B cell (primary cell): ENCODE data around the gene STIMATE. TPM values are rescaled to one million over a fixed set of nuclear protein-coding genes. Genes with fewer than 3 reads are reported as not detected.

Experiments
- ATAC-seq: fragments of 200-7000 bp; cut with Tn5 transposase; one replicate; pipeline ENCODE4 v1.10.0; 2021; ENCODE audit warnings: low read depth, mild to moderate bottlenecking, moderate number of reproducible peaks, moderate library complexity
- CTCF ChIA-PET: fragments of 350-600 bp; sonication (Branson Sonifier 250); formaldehyde crosslinking; loops from one replicate; lab custom pipeline; 2021; ENCODE audit warnings: antibody characterized with exemption, inconsistent platforms; lab: Charles Lee
- POLR2A ChIA-PET: fragments of 350-600 bp; sonication (Branson Sonifier 250); formaldehyde crosslinking; loops from one replicate; lab custom pipeline; 2021; ENCODE audit warnings: antibody characterized with exemption; lab: Charles Lee
- DNase-seq: peaks from one replicate; pipeline ENCODE4 v3.0.0; 2013
- H2AFZ ChIP-seq: 2 replicates; pipeline ENCODE4 v1.6.1; 2012; ENCODE audit warnings: mild to moderate bottlenecking, low read depth, low read length; ENCODE audit not compliant: insufficient read depth, poor library complexity, severe bottlenecking
- H3K27ac ChIP-seq, 2 donors: 1 replicate in 1 of 2; 2 replicates in 1 of 2; pipeline ENCODE4 v1.5.1; 2012 to 2013; ENCODE audit warnings: low read length in 2 of 2, mild to moderate bottlenecking in 2 of 2, moderate library complexity in 1 of 2
- H3K27me3 ChIP-seq, 4 experiments: fragments of 200-600 bp in 1 of 4; sonication (generic) in 1 of 4; replicated peaks in 1 of 4; 1 replicate in 2 of 4; 2 replicates in 2 of 4; pipeline versions ENCODE4 v1.6.1 to v1.7.0; 2013 to 2016; ENCODE audit warnings: low read length in 3 of 4, mild to moderate bottlenecking in 2 of 4, mixed read lengths in 1 of 4, moderate library complexity in 1 of 4; ENCODE audit not compliant: insufficient read depth in 4 of 4, control insufficient read depth in 3 of 4; ENCODE audit errors: control extremely low read depth in 1 of 4
- H3K36me3 ChIP-seq, 2 experiments: replicated peaks in 1 of 2; 1 replicate in 1 of 2; 2 replicates in 1 of 2; pipeline versions ENCODE4 v1.6.1 to v1.7.1; 2013; ENCODE audit warnings: low read length in 1 of 2; ENCODE audit not compliant: insufficient read depth in 2 of 2, control insufficient read depth in 1 of 2; ENCODE audit errors: control extremely low read depth in 1 of 2, extremely low read depth in 1 of 2
- H3K4me1 ChIP-seq, 2 donors: fragments of 200-600 bp in 1 of 2; sonication (generic) in 1 of 2; 1 replicate in 1 of 2; 2 replicates in 1 of 2; pipeline versions ENCODE4 v1.5.1 to v1.6.1; 2013 to 2017; ENCODE audit warnings: low read length in 2 of 2; ENCODE audit not compliant: control insufficient read depth in 2 of 2, insufficient read depth in 2 of 2
- H3K4me2 ChIP-seq: replicated peaks from 2 replicates; pipeline ENCODE3; 2012; ENCODE audit warnings: mild to moderate bottlenecking, low read depth, low read length; ENCODE audit not compliant: poor library complexity, severe bottlenecking
- H3K4me3 ChIP-seq, 5 experiments: fragments of 200-600 bp in 1 of 5; sonication (generic) in 1 of 5; 1 replicate in 3 of 5; 2 replicates in 2 of 5; pipeline versions ENCODE4 v1.5.1 to v1.7.0; 2011 to 2016; ENCODE audit warnings: low read length in 4 of 5, mild to moderate bottlenecking in 4 of 5, low read depth in 2 of 5, control low read depth in 1 of 5, moderate library complexity in 1 of 5; ENCODE audit not compliant: insufficient read depth in 1 of 5; ENCODE audit errors: control extremely low read depth in 1 of 5, extremely low read depth in 1 of 5
- H3K79me2 ChIP-seq: fragments of 200-600 bp; sonication (generic); one replicate; pipeline ENCODE4 v1.6.0; 2016; ENCODE audit warnings: low read length; ENCODE audit not compliant: control insufficient read depth, insufficient read depth
- H3K9ac ChIP-seq: fragments of 200-600 bp; sonication (generic); 2 replicates; pipeline ENCODE4 v1.6.1; 2017; ENCODE audit warnings: mild to moderate bottlenecking, low read length, moderate library complexity
- H3K9me3 ChIP-seq, 3 donors: one replicate each; pipeline versions ENCODE4 v1.6.1 to v1.7.1; 2013; ENCODE audit warnings: low read length in 2 of 3; ENCODE audit not compliant: control insufficient read depth in 2 of 3, insufficient read depth in 1 of 3; ENCODE audit errors: control extremely low read depth in 1 of 3
- H4K20me1 ChIP-seq: 2 replicates; pipeline ENCODE4 v1.6.0; 2012; ENCODE audit warnings: mild to moderate bottlenecking, low read length; ENCODE audit not compliant: insufficient read depth, control insufficient read depth, poor library complexity, severe bottlenecking
- H3K27ac Mint-ChIP-seq: one replicate; pipeline ENCODE4 v1.8.0; 2021; ENCODE audit warnings: mixed read lengths
- H3K27me3 Mint-ChIP-seq: one replicate; pipeline ENCODE4 v1.8.0; 2021; ENCODE audit warnings: mixed read lengths
- H3K4me1 Mint-ChIP-seq: one replicate; pipeline ENCODE4 v1.8.0; 2021; ENCODE audit warnings: mixed read lengths
- H3K4me3 Mint-ChIP-seq: one replicate; pipeline ENCODE4 v1.8.0; 2021; ENCODE audit warnings: mixed read lengths
- H3K9me3 Mint-ChIP-seq: one replicate; pipeline ENCODE4 v1.8.0; 2022; ENCODE audit warnings: mixed read lengths; ENCODE audit not compliant: insufficient read depth
- EZH2 ChIP-seq: IDR thresholded peaks from 2 replicates; pipeline ENCODE4 v1.6.1; 2012; ENCODE audit warnings: borderline replicate concordance, low read depth, mild to moderate bottlenecking, moderate library complexity, low read length; ENCODE audit not compliant: insufficient read depth, poor library complexity, severe bottlenecking
- WGBS: methylation state at CpG from one replicate; pipeline ENCODE4 v1.1.5; 2013; ENCODE audit warnings: missing lambda C conversion rate; ENCODE audit not compliant: insufficient coverage; 5-methylcytosine and 5-hydroxymethylcytosine counted together
- intact Hi-C: fragments of 100-400 bp; cut with micrococcal nuclease; formaldehyde crosslinking; loops from one replicate; pipeline ENCODE4 v1.10.0; 2022
- polyA plus RNA-seq: library from polyadenylated mRNA; depleted of rRNA; stranded (reverse); fragments of >200 nt; gene quantifications from 2 replicates; pipeline ENCODE4 v1.2.3, GENCODE V29; 2012
- total RNA-seq, 2 donors: library from RNA; stranded (reverse); fragments of 120-200 nt in 1 of 2; gene quantifications; 1 replicate in 1 of 2; 2 replicates in 1 of 2; pipeline versions ENCODE4 v1.2.3 to v1.2.4, GENCODE V29; 2013 to 2022
- TF ChIP-seq, protein P1 (sequence below): fragments of 200-600 bp; IDR thresholded peaks from one replicate; pipeline ENCODE4 v1.8.0; 2022; ENCODE audit warnings: antibody characterized with exemption, mild to moderate bottlenecking

STIMATE gene
- total and polyA plus RNA-seq, 2 donors (not counting 1 experiment from before 2014, with no cell fraction given): 24.6 to 38.4 TPM

DNA sequence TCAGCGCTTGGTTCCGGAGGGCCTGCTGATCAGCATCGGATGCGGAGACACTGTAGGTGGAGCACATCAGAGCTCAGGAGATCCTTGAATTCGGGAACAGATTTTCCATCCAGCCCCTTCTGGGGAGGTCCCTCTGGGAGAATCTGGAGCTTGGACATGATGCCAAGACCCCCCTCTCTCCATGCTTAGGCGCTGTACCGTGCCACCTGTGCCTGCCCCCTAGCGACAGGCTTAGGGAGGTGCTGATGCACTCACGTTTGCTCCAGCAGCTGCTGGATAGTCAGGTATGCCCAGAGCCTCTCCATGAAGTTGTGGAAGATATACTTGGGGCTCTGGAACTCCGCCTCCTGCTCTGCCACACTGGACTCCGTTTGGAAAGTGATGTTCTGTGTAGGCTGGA is 76.6 kb downstream of the STIMATE start:
- H3K27me3 Mint-ChIP-seq: no peaks in the 10 kb centered on the region
- Histone ChIP-seq H3K4me3 (no peak overlapping the region), H4K20me1 (no peaks in the 10 kb centered on the region), H3K4me1 (no peaks in the 10 kb centered on the region), H3K27me3 (no peaks in the 10 kb centered on the region), H3K36me3 (no peaks in the 10 kb centered on the region), H3K4me2 (no peak overlapping the region), H3K79me2 (no peaks in the 10 kb centered on the region), H3K27ac (no peak overlapping the region), H2AFZ (no peak overlapping the region), H3K9ac (no peak overlapping the region), H3K9me3 (no peaks in the 10 kb centered on the region)
- ChIA-PET CTCF (interaction anchor here (0.6 to 2.8 kb wide), 4 partner anchors 50 to 444 kb away, joined by 3 to 12 read pairs (median 4); partner anchors contain the start of gene NEK4), POLR2A (no interaction called here)
- DNase-seq: peak; percentile 41
- WGBS: 73% methylated on average over 9 of the region's 11 CpGs
- H3K4me3 Mint-ChIP-seq: no peak overlapping the region
- no peaks in the 10 kb centered on the region for H3K4me1 Mint-ChIP-seq
- TF ChIP-seq EZH2: no peak
- TF ChIP-seq, protein P1, sequence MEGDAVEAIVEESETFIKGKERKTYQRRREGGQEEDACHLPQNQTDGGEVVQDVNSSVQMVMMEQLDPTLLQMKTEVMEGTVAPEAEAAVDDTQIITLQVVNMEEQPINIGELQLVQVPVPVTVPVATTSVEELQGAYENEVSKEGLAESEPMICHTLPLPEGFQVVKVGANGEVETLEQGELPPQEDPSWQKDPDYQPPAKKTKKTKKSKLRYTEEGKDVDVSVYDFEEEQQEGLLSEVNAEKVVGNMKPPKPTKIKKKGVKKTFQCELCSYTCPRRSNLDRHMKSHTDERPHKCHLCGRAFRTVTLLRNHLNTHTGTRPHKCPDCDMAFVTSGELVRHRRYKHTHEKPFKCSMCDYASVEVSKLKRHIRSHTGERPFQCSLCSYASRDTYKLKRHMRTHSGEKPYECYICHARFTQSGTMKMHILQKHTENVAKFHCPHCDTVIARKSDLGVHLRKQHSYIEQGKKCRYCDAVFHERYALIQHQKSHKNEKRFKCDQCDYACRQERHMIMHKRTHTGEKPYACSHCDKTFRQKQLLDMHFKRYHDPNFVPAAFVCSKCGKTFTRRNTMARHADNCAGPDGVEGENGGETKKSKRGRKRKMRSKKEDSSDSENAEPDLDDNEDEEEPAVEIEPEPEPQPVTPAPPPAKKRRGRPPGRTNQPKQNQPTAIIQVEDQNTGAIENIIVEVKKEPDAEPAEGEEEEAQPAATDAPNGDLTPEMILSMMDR: peak; percentile 62
- intact Hi-C loops: no loop called here
- H3K27ac Mint-ChIP-seq: no peak overlapping the region
- H3K9me3 Mint-ChIP-seq: no peaks in the 10 kb centered on the region
- ATAC-seq: no peak

DNA sequence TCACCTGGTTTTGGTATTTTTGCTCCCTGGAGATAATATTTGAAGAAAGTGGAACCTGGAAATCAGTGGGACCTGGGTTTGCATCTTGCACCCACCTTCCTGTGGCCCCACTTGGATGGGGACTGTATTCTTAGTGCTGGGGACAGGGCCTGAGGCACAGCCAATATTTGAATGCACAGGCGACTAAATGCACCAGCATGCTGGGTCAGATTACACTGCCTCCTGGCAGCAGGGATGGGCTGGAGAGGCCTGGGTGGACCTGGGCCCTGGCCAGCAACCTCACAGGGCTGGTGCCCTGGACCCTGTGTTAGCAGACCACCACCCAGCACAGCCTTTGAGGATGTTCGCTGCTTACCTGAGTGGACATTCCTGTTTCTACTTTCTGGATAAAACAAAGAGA is 77.4 kb downstream of the STIMATE start:
- ATAC-seq: no peak
- Histone ChIP-seq H3K27me3 (no peaks in the 10 kb centered on the region), H3K27ac (no peak overlapping the region), H3K79me2 (no peaks in the 10 kb centered on the region), H3K36me3 (no peaks in the 10 kb centered on the region), H3K9ac (no peak overlapping the region), H3K4me2 (no peak overlapping the region), H3K4me1 (no peaks in the 10 kb centered on the region), H3K4me3 (no peak overlapping the region), H3K9me3 (no peaks in the 10 kb centered on the region), H4K20me1 (no peaks in the 10 kb centered on the region), H2AFZ (no peak overlapping the region)
- no peaks in the 10 kb centered on the region for H3K4me1 Mint-ChIP-seq
- TF ChIP-seq EZH2: no peak
- TF ChIP-seq, protein P1: no peak
- ChIA-PET CTCF (interaction anchor here (0.7 to 2.8 kb wide), 2 partner anchors 75 to 77 kb away, joined by 3 to 12 read pairs; no protein-coding TSS in a partner anchor), POLR2A (no interaction called here)
- no peaks in the 10 kb centered on the region for H3K27me3 Mint-ChIP-seq
- no peak for DNase-seq
- intact Hi-C loops: no loop called here
- H3K27ac Mint-ChIP-seq: no peak overlapping the region
- no peaks in the 10 kb centered on the region for H3K9me3 Mint-ChIP-seq
- WGBS: 95% methylated on average over 2 of the region's 2 CpGs
- H3K4me3 Mint-ChIP-seq: no peak overlapping the region
